Nephron progenitor cell (in vitro differentiated cells): ENCODE measurements around the gene MSANTD2.
A peak's percentile ranks its signal among the peaks of the same experiment; 100 is the strongest.

Experiments used
- DNase-seq: peaks from one replicate; pipeline ENCODE4 v3.0.0; 2021
- H3K27ac Mint-ChIP-seq: 2 replicates; pipeline ENCODE4 v1.8.0; 2021; ENCODE audit warnings: mild to moderate bottlenecking, moderate library complexity, mixed read lengths
- H3K27me3 Mint-ChIP-seq: 2 replicates; pipeline ENCODE4 v1.8.0; 2021; ENCODE audit warnings: mild to moderate bottlenecking, low read depth, mixed read lengths; ENCODE audit not compliant: poor library complexity
- H3K36me3 Mint-ChIP-seq: 2 replicates; pipeline ENCODE4 v1.8.0; 2021; ENCODE audit warnings: low read depth, mixed read lengths
- H3K4me1 Mint-ChIP-seq: 2 replicates; pipeline ENCODE4 v1.8.0; 2021; ENCODE audit warnings: mixed read lengths
- H3K4me3 Mint-ChIP-seq: 2 replicates; pipeline ENCODE4 v1.8.0; 2021; ENCODE audit warnings: mild to moderate bottlenecking, moderate library complexity, mixed read lengths
- H3K9me3 Mint-ChIP-seq: 2 replicates; pipeline ENCODE4 v1.8.0; 2021; ENCODE audit warnings: mild to moderate bottlenecking, moderate library complexity, mixed read lengths
- CTCF ChIP-seq: fragments of 200-600 bp; sonication (generic); IDR thresholded peaks from 2 replicates; pipeline ENCODE4 v1.5.0; 2021; ENCODE audit warnings: antibody characterized with exemption

The MSANTD2 gene

DNA sequence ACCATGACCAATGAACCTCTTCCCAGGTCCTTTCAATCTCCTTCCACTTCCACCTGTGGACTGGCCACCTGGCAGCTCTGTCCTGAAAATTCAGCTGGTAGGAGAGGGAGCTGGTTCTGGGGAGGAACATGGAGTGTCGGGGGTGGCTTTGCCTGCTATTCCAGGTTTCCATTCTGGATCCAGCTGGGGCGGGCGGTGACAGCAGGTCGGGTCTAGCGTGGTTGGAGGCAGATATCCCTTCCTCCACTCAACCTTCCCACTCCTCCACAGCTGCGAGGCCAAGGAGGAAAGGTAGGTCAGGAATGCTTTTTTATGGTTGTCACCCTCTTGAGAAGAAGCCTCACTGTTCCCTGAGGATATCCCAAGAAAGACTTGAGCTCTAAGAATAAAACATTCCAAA, 57.2 kb downstream of the MSANTD2 start:
- H3K27ac Mint-ChIP-seq, result no peak overlapping the region
- H3K4me3 Mint-ChIP-seq, result no peak overlapping the region
- H3K27me3 Mint-ChIP-seq, result peaks cover 100% of the 10 kb centered on the region
- no peak for DNase-seq
- H3K36me3 Mint-ChIP-seq, result no peaks in the 10 kb centered on the region
- peaks cover 45% of the 10 kb centered on the region for H3K4me1 Mint-ChIP-seq
- TF ChIP-seq CTCF, result no peak
- H3K9me3 Mint-ChIP-seq, result no peaks in the 10 kb centered on the region

- Mint-ChIP-seq H3K4me1 (peaks cover 50% of the 10 kb centered on the region), H3K27ac (no peak overlapping the region), H3K9me3 (no peaks in the 10 kb centered on the region), H3K27me3 (peaks cover 100% of the 10 kb centered on the region), H3K36me3 (no peaks in the 10 kb centered on the region), H3K4me3 (no peak overlapping the region)
- no peak for DNase-seq
- no peak for TF ChIP-seq CTCF
Observed at GRCh38 chr11:124742555-124742954, 57.7 kb downstream of the MSANTD2 start.

DNA sequence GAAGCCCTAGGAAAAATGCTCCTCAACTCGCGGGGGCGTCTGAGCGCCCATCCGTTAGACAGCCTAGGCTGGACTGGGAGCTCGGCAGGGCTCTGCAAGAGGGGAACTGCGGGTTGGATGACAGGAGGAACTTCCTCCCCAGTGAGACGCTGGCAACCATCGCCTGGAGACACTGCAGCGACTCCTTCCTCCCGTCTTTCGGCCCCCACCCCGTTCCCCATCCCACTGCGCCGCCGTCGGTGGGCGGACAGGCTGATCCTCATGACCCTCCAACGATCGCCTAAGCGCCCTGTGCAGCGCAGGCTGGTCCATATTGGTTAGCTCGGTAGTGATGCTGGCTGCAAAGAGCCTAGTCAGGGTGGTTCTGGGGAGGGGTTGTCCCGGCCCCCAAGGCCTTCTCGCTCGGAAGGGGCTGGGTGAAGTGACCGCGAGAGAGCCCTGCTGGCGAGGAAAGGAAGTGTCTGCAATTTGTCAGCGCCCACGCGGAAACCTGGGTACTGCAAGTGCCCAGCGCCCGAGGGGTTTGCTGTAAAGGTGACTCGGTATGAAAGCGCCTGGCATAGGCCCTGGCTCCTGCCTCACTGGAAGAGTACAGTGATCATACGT, 59.8 kb downstream of the MSANTD2 start:
- Mint-ChIP-seq H3K36me3 (no peaks in the 10 kb centered on the region), H3K27me3 (peaks cover 100% of the 10 kb centered on the region), H3K9me3 (no peaks in the 10 kb centered on the region), H3K4me3 (peak overlapping the region; percentile 78), H3K4me1 (peaks cover 37% of the 10 kb centered on the region), H3K27ac (no peak overlapping the region)
- DNase-seq, result no peak
- peak; percentile 41 for TF ChIP-seq CTCF

DNA sequence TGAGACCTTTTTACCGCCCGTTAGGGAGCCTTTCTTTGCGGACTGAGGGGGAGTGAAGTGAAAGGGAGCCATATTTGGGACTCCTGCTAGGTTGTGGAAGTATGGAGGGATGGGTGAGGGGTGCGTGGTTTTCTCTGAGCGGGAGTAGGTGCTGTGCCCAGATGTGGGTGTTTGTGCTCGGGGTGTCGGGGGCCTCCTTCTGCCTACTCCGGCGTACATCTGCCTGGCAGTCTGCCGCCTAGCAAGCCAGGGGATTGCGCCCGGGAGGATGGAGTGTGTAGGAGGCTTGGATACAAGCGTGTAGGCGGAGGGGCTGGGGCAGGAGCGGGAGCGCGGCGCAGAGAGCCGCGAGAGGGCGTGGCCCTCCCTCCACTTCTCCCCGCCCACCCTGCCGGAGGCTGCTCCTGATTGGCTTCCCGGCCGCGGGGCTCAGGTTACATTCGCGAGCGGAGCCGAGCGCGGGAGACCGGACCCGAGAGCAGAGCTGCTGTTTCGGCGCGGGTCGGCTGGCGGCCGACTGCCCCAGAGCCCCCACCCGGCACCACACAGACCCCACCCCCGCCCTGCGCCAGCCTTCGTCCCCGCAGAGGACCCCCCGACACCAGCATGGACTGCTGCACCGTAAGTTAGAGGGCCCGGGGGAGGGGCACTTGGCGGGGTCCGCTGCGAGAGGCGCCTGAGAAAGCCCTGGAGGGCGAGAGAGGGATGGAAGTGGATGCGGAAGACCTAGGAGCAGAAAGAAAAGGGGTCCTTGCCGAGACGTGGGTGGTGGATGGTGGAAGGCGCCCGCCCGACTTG, 60.5 kb downstream of the MSANTD2 start, which contains the start of gene NRGN:
Gene NRGN, plus strand, starts transcription at position 464 of the 798 bp plus-strand sequence. Its CDS starts 143 bp downstream, at position 607.
- Mint-ChIP-seq H3K4me1 (peaks cover 34% of the 10 kb centered on the region), H3K36me3 (no peaks in the 10 kb centered on the region), H3K4me3 (peak within 1 kb of the TSS; percentile 78)

GRCh38 chr11:124738713-124739478, 61.3 kb downstream of the MSANTD2 start:
- Mint-ChIP-seq H3K4me1 (peaks cover 34% of the 10 kb centered on the region), H3K4me3 (peak overlapping the region; percentile 78), H3K27ac (no peak overlapping the region), H3K9me3 (no peaks in the 10 kb centered on the region), H3K27me3 (peaks cover 100% of the 10 kb centered on the region), H3K36me3 (no peaks in the 10 kb centered on the region)
- TF ChIP-seq CTCF, result no peak
- DNase-seq, result no peak

More for the DNA sequence above, 60.5 kb downstream of the MSANTD2 start, which contains the start of gene NRGN:
- Mint-ChIP-seq H3K27ac (no peak within 1 kb of the TSS), H3K9me3 (no peaks in the 10 kb centered on the region), H3K27me3 (peaks cover 100% of the 10 kb centered on the region)
- DNase-seq, result peak; percentile 97
- TF ChIP-seq CTCF, result no peak
